ENCODE results near the gene PRKN.

DNA sequence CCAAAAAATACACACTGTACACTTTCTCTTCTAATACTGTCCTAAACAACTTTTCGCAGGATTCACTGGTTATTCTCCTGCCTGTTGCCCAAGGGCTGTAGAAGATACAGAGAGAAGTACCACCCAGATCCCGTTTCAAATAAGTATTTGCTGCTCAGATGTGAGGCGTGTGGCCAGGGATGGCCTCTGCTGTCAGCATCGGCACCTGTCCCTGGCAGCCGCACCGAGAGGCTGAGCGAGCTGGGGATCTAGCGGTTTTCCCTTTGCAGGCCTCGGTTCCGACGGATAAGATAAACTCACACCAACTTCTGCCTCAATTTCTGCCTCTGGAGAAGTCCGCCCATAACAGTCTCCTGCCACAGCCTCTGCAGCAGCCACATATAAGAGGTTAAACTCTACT lies 768.5 kb downstream of the PRKN start:
- TF ChIP-seq POLR2A (IDR thresholded peaks at IDR 0.05) (no peak), EP300 (IDR thresholded peaks at IDR 0.05; ENCODE audit: low read depth) (no peak)
- TF ChIP-seq, protein P1, sequence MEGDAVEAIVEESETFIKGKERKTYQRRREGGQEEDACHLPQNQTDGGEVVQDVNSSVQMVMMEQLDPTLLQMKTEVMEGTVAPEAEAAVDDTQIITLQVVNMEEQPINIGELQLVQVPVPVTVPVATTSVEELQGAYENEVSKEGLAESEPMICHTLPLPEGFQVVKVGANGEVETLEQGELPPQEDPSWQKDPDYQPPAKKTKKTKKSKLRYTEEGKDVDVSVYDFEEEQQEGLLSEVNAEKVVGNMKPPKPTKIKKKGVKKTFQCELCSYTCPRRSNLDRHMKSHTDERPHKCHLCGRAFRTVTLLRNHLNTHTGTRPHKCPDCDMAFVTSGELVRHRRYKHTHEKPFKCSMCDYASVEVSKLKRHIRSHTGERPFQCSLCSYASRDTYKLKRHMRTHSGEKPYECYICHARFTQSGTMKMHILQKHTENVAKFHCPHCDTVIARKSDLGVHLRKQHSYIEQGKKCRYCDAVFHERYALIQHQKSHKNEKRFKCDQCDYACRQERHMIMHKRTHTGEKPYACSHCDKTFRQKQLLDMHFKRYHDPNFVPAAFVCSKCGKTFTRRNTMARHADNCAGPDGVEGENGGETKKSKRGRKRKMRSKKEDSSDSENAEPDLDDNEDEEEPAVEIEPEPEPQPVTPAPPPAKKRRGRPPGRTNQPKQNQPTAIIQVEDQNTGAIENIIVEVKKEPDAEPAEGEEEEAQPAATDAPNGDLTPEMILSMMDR (IDR thresholded peaks at IDR 0.05), result no peak
